ENCODE measurements around the gene MRGPRE.
"Not testable (repeated sequence)": the region's sequence is repeated elsewhere in the genome, so short reads cannot be mapped to it uniquely, and the experiment has no call there.

MRGPRE gene, protein sequence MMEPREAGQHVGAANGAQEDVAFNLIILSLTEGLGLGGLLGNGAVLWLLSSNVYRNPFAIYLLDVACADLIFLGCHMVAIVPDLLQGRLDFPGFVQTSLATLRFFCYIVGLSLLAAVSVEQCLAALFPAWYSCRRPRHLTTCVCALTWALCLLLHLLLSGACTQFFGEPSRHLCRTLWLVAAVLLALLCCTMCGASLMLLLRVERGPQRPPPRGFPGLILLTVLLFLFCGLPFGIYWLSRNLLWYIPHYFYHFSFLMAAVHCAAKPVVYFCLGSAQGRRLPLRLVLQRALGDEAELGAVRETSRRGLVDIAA

DNA sequence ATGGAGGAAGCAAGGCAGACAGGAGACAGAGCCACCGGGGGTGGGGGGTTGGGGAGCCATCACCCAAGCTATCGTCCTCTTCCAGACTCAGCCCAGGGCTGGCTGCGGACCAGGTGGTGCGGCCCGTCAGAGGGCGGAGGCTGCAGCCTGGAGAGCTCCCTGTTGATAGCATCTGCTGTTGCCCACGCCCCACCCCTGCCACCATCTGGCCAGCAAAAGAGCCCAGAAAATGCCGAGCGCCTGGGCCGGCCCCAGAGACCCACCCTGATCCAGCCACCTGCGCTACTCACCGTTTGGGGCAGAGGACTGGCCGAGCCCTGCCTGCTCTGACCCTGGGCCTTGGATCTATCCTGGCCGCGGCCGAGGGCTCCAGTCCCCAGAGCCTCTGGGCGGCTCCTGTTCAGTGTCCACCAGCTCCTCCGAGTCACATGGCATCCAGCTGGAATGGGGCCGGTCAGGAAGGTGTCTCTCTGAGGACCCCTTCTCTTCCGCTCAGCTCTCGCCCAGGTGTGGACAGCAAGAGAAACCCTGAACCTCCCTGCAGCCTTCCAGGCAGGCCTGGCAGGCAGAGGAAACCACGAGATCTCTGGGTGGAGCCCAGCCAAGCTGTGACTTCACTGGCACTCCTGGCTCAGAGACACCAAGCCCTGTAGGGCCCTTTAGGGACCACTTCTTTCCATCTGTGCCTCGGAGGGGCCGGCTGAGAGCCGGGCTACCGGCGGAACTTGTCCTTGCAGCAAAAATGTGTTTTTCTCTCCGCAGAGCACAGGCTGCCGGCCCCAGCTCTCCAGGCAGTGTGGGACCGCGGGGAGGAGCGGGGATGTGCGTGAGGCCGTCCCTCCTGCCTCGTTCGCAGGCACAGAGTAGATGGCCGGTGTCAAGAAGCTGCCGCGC lies at the start of gene MRGPRE:
Gene MRGPRE (minus strand): TSS at position 567 of the 894 bp plus-strand sequence. CDS start 3,618 bp downstream, outside the sequence.
- no peak for DNase-seq

DNA sequence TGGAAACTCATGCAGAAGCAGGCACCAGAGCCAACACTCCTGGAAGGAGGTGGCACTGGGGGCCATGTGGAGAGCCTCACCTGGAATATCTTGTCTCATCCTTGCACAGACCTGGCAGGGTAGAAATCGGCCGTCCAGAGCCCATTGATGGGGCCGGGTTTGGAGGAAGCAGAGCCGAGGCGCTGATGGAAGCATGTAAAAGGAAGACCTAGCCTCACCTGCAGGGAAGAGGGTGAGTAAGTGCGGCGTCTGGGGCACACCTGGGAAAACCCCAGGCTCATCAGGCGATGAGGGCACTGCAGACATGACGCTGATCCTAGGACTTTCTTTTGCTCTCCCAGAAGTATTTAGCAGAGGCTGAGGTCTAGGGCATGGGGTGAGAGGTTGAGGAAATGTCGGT lies 48.9 kb upstream of the MRGPRE start:
- not testable (repeated sequence) for DNase-seq

DNA sequence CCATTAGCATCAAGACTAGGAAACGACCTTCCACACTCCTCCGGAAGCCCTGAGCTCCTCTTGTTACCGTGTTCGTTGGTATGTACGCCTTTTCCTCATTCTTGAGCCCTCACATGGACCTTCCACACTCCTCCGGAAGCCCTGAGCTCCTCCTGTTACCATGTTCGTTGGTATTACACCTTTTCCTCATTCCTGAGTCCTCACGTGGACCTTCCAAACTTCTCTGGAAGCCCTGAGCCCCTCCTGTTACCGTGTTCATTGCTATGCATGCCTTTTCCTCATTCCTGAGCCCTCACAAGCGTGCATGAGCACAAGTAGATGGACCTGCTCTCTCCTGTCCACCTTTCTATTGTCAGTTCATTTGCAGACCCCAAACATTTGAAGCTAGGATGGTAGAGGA lies 48.4 kb upstream of the MRGPRE start:
- DNase-seq: not testable (repeated sequence)

DNA sequence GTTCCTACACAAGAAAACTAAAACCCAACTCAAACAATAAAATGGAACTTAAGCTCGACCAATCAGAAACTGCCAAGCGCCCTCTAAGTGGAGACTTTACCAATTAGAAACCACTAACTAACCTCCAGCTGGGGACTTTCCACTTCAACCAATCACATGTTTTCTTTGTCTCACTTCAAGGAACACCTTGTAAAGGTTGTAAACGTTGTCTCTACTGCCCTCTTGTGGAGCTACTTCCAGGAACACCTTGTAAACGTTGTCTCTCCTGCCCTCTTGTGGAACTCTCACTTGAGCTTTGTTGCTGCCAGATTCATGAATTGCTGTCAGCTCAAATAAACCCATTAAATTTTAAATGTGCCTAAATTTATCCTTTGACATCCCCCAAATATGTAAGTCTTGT lies 46.7 kb upstream of the MRGPRE start:
- DNase-seq: not testable (repeated sequence)

DNA sequence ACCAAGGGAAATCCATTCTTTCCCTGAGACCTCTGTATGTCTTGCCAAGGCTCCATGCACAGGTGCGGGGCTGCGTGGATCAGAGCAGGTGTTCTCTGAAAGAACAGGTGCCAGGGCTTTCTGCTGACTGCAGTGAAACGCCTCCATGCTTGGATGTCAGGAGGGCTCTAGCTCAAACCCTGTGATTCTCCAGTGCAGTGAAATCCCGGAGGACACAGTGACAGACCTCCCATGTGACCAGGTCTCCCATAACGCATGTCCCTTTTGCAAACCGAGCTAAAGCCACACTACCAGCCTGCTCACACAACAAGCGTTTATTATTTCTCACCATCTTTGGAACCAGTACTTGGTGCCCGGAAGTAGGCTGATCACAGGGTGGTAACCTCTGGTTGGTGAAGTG lies 41.4 kb upstream of the MRGPRE start:
- not testable (repeated sequence) for DNase-seq

DNA sequence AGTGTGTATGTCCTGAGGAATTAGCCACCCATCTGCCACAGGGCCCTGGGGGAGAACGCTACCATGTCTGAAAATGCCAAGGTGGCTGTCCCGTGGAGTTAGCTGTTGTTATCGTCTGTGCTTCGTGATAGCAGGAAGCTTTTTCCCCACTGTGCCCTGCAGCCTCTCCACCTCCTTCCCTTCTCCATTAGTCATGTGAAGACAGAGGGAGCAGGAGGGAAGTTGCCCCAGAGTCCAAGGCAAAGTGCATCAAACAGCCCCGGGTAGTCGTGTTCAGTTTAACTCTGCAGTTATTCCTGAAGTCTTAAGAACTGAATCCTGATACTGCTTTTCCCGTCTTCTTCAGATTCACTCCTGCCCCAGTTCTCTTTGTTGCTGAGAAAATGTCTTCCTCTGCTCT lies 30.3 kb upstream of the MRGPRE start:
- DNase-seq: not testable (repeated sequence)

DNA sequence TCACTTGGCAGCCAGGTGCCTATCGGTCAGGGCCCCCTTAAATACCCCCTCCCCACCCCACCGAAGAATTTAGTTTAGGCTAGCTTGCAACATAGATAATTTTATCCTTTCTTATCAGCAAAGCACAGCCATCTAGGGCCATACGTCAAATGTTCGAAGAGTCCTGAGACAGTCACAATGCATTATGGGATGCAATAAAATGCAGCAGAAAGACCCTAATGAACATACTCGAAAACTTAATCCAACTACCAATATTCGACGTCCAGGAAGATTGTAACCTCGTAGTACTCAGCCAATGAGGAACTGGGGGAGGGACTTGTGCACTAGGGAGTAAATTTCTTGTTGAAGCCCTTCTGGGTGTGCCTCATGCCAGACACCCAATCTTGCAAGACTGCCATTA lies 29.6 kb upstream of the MRGPRE start:
- not testable (repeated sequence) for DNase-seq

DNA sequence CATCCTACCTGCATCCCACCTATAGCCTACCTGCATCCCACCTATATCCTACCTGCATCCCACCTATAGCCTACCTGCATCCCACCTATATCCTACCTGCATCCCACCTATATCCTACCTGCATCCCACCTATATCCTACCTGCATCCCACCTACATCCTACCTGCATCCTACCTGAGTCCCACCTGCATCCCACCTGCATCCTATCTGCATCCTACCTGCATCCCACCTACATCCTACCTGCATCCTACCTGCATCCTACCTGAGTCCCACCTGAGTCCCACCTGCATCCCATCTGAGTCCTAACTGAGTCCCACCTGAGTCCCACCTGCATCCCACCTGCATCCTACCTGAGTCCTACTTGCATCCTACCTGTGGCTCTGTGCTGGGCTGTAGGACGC lies 25.3 kb upstream of the MRGPRE start:
- not testable (repeated sequence) for DNase-seq

DNA sequence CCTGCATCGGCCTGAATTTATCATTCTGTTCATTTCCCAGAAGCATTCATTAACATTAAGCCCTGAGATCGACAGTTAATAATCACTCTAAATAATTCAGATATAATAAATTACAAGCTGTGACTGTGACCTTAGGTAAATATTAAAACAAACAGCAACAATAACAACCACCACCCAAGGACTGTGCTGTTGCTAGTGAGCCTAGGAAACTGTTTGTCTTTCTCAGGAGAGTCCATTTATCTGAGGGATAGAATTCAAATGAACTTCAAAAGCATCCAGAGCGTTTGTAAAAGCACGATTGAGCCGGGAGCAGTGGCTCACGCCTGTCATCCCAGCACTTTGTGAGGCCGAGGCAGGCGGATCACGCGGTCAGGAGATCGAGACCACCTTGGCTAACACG lies 23.0 kb upstream of the MRGPRE start:
- DNase-seq: not testable (repeated sequence)

DNA sequence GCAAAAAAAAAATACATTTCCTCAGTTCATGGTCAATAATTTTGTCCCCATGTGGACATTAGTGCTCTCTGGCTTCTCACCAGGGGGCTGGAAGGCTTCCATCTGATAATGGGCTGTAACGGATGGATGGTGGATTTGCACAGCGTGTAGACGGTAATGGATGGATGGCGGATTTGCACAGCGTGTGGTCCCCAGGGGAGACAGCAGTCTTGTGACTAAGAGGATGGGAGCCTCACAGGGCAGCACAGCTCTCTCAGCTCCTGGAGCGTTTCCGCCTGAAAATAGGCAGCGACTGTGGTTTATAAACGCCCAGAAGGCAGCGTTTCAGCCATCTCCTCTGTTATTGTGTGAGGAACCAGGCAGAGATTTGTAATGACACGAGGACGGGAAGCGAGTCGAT lies 22.6 kb upstream of the MRGPRE start:
- not testable (repeated sequence) for DNase-seq

DNA sequence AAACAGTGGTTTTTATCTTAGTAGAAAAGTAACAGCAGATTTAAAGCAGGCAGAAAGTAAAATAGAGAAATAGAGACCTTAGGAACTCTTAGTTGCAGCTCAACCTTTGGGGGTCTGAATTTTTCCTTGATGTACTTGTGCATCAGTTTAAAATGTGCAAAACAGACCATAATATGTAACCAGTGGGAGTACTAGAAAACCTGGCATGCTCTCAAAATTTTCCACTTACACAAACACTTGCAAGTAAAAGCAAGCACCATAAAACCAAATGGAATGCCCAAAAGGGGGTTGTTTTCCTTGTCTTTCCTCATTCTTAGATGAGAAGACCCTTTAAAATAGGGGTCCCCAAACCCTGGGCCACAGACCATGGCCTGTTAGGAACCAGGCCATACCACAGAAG lies 12.9 kb upstream of the MRGPRE start:
- DNase-seq: no peak

DNA sequence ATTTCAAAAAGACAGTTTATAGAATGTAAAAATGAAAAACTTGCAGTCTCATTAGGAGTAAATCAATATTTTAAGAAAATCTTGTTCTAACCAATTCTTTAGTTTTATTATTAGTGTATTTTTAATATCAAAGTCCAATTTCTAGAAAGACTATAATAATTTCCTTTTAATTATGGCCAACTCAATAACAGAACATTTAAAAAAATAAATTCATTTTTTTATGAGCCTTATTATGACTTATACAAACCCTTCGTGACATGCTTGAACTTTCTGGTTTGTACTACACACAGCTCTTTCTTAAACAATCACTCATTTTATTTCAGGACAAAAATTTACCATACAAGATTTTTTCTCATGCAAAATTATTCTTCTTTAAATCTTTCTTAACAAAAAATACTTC lies 11.7 kb upstream of the MRGPRE start:
- no peak for DNase-seq

DNA sequence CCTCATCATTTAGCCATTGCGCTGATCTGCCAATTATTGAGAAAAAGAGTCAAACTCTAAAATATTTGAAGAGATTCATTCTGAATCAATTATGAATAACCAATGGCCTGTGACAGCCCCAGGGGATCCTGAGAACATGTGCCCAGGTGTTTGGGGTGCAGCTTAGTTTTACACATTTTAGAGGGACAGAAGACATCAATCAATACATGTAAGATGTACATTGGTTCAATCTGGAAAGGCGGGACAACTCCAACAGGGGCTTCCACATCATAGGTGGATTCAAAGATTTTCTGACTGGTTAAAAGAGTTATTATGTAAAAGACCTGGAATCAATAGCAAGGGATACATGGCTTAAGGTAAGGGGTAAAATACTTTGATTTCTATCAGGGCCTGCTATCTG lies 4.9 kb upstream of the MRGPRE start:
- no peak for DNase-seq

DNA sequence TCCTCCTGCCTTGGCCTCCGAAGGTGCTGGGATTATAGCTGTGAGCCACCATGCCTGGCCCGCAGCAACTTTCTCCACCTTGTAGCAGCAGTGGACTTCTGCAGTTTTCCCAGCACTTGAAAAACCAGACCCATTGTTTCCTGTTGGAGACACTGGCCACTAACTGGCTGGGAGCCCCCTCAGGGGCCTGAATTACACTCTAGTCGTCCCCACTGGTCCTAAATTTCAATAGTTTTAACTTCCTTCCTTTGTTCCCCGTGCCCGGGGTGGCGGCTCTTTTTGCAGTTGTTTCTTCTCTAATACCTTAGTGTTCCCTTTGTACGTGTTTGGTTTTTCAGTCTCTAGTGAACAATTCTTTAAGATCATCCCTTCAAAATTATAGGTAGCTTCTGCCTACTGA lies 2.6 kb upstream of the MRGPRE start:
- DNase-seq: no peak

DNA sequence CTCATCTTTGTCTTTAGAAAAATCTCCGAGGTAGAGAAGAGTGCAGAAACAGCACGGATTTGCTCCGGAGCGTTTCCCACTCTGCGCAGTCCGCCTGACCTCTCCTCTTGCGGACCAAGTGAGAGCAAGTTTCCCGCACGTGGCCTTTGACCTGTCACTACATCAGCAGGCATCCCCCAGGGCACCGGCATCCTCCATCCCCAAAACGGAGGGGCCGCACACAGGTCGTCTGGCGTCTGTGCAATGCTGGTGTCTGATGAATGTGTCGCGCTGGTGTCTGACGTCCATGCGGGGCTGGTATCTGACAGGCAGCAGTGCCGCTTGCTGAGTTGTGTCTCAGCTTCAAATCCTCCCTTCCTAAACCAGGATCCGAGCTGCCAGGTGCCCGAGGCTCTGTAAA lies 739 bp upstream of the MRGPRE start:
- DNase-seq: no peak

DNA sequence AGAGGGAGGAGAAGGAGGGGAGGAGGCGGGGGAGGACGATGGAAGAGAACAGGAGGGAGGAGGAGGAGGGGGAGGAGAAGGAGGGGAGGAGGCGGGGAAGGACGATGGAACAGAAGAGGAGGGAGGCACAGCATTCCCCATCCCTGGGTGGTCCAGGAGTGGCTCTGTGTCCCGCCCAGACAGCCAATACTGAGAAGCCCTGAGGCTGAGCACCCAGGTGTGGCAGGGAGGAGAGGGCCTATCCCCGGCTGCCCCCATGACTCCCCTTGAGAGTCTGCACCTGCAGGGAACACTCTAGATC lies 717 bp downstream of the MRGPRE start:
- no peak for DNase-seq

DNA sequence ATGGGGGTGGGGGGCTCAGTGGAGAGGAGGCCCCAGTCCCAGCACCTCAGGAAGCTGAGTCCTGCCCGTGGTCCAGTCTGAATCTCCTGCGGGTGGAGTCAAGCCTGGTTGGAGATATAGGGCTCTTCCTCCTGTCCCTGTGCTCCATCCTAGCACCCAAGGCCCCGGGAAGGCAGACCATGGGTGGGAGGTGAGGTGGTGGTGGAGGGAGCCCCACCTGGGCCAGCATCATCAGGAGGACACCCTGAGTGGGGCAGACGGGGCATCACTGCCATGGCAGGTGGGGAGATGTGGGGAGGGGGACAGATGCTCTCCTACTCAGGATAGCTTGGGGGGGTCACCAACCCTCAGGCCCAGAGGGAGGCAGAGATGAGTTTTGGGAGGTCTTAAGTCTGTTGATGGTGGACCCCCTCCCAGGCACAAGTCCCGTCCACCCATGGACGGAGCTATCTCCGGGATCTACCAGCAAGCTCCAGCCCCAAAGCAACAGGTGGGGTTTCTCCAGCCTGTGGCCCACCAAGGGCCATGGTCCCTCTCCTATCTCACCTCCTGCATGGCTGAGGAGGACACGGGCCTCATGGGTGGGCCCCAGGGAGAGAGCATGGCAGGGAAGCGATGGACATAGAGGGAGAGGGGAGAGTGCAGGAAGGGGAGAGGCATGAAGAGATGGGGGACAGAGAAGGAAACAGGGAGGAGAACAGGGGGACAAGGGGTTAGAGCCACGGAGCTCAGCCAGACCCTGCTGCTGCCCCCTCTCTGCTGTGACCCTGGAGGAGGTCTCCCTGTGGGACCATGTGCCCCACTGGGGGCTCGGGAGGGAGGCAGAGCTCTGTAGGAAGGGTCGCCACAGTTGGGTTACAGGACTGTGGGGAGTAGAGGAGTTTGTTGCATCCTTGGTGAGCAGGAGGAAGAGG lies 1.3 kb downstream of the MRGPRE start:
- no peak for DNase-seq

DNA sequence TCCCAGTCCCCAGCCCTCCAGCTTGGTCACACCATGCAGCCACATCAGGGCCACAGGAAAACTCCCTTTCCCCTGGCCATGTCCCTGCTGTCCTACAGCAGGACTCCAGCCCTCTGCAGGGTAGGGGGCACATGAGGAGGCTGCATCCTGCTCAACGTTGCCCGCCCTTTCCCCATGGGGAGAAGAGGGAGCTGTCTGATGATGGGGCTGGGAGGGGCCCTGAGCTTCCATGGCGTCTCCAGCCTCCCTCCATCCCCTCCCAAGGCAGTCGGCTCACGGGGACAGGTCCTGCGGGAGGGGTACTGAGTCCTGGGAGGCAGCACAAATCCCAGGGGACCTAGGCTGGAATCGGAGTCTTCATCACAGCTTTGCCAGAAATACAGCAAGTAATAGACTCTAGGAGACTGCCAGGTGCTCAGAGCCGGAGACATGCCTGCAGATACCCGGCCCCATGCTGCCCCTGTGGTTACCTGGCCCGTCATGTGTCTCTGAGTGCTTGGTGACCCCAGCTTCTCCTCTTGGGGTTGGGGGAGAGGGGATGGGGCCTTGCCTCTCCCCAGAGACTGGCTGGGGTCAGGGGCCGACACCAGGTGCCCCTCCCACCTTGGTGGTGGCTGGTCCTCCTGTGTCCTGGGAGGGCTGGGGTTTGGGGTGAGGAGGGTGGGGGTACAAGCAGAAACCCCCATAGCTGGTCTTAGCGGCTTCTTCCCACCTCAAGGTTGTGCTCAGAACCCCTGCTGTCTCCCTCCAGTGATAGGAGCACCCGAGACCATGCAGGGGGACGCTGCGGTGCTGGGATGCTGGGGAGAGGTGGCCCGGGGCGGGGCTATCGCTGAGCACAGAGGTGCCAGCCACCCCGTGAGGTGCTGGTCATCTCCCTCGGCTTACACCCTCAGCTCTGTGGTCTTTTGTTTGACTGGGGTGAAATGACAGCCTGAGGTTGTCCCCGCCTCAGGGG lies 2.3 kb downstream of the MRGPRE start:
- no peak for DNase-seq

DNA sequence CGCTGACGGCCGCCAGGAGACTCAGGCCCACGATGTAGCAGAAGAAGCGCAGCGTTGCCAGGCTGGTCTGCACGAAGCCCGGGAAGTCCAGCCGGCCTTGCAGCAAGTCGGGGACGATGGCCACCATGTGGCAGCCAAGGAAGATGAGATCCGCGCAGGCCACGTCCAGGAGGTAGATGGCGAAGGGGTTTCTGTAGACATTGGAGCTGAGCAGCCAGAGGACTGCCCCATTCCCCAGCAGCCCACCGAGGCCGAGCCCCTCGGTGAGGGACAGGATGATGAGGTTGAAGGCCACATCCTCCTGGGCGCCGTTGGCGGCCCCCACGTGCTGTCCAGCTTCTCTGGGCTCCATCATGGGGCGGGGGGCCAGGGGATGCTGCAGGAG lies 3.8 kb downstream of the MRGPRE start:
- no peak for DNase-seq

DNA sequence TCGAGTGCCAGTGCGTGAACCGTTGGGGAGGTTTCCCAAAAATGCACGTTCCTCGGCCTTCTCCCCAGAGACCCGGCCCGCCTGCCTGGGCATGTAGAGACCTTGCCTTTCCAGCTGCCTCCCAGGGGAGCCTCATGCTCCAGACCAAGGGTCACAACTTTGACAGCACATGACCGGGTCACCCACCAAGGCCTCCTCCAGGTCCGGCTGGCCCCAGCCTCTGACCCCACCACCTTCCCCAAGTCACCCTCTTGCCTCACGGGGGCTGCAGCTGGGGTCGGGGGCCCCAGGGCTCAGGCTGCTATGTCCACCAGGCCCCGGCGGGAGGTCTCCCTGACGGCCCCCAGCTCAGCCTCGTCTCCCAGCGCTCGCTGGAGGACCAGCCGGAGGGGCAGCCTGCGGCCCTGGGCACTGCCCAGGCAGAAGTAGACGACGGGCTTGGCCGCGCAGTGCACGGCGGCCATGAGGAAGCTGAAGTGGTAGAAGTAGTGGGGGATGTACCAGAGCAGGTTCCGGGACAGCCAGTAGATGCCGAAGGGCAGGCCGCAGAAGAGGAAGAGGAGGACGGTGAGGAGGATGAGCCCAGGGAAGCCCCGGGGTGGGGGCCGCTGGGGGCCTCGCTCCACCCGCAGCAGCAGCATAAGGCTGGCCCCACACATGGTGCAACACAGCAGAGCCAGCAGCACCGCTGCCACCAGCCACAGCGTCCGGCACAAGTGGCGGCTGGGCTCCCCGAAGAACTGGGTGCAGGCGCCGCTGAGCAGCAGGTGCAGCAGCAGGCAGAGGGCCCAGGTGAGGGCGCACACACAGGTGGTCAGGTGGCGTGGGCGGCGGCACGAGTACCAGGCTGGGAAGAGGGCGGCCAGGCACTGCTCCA lies 4.4 kb downstream of the MRGPRE start:
- no peak for DNase-seq

All from cerebellar nuclear complex (tissue), 1 donor.